GM18507 (cell line): ENCODE measurements around the gene ABCD1.
"Not testable (repeated sequence)": the region's sequence is repeated elsewhere in the genome, so short reads cannot be mapped to it uniquely, and the experiment has no call there.

ENCODE experiments used
- DNase-seq: peaks from one replicate; pipeline ENCODE4 v3.0.0; 2011; ENCODE audit warnings: low read depth; ENCODE audit not compliant: insufficient read length; ENCODE audit errors: extremely low spot score
- FAIRE-seq: peaks from 2 replicates; lab custom pipeline; 2011; peaks lifted over from hg19 to GRCh38; lab: Jason Lieb, UNC

The ABCD1 gene

DNA sequence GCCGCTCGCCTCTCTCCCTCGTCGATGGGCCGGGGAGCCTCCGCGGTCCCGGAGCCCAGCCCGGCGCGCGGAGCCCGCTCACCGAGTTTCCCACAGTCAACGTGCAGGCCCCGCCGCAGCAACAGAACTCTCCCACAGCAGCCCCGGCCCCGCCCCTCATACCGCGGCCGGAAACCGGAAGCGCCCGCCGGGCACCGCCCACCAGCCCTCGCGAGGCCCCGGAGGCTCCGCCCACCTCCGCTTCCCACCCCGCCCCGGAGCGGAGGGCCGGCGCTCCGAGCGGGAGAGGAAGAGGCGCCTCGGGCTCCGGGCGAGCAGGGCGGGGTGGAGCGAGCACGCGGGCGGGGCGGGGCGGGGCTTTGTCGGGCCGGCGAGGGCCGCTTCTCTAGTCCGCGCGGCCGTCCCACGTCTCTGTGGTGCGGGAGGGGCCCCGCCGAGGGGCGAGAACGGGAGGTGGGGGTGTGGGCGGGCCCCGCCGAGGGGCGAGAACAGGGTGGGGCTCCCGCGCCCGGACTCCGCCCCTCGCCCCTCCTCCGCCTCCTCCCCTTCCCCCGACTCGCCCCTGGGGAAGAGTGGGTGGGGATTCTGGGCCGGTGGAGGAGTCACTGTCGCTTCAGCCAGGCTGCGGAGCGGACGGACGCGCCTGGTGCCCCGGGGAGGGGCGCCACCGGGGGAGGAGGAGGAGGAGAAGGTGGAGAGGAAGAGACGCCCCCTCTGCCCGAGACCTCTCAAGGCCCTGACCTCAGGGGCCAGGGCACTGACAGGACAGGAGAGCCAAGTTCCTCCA is at the start of gene ABCD1, which contains the start of gene BCAP31:
Gene ABCD1, plus strand, starts transcription at position 605 of the 787 bp plus-strand sequence. CDS start 411 bp downstream, outside the sequence.
Gene BCAP31, minus strand, starts transcription at position 136 of the 787 bp plus-strand sequence. CDS start 1,143 bp downstream, outside the sequence.
- DNase-seq: peak; percentile 80
- FAIRE-seq: peak; percentile 95

DNA sequence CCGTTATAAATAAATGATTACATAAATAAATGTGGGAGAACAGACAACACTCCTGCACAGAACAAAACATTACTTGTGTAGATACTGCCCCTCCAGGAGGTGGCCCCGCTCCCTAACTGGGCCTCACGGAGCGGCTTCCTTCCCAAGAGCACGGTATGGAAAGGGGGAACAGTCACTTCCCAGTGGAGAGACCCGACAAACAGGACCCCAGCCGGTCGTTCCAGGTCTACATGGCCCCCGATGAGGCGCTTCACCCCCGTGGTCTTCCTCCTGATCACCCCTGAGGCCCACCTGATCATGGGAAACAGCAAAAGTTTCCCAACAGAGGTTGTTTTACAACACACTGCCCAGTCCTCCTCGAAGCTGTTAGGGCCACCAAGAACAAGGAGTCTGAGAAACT is 43.5 kb upstream of the ABCD1 start:
- DNase-seq (no peak), FAIRE-seq (no peak)

DNA sequence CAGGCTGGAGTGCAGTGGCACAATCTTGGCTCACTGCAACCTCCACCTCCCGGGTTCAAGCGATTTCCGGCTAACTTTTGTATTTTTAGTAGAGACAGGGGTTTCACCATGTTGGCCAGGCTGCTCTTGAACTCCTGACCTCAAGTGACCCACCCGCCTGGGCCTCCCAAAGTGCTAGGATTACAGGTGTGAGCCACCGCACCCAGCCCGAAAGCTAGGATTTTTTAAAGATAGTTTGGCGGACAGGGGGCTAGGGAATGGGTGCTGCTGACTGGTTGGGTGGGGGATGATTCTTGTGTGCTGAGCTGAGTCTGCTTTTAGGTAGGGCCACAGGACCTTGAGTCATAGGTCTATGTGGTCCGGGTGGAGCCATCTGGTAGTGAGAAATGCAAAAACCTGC is 41.2 kb upstream of the ABCD1 start:
- not testable (repeated sequence) for DNase-seq, FAIRE-seq

DNA sequence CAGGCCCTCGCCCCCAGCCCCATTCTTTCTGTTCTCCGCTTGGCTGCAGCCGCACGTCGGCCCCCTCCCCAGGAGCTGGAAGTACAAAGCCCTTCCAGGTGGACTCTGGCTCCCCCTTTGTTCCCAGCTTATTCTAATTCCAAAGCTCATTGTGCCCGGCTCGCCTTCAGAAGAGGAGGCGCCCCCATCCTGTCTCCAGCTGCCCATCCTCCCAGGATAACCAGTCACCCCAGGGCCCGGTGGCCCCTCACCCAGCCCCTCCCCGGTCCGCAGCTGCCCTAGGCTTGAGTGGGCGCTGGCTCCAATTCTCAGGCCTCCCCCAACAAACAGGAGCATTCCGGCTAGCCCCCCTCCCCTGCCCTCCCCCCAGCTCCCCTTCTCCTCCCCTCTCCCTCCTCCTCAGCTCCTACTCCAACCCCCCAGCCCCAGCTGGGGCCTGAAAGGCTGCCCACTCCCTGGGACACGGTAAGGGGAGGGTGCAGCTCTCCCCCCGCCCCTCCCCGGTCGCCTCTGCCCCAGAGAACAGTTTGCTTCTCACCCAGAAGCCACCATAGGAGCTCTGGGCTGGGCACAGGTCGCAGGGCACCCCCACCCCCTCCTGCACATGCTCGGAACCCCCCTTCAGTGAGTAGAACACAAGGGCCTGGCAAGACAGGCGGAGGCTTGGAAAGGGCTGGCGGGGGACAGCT is 40.0 kb upstream of the ABCD1 start:
- FAIRE-seq (no peak), DNase-seq (no peak)

DNA sequence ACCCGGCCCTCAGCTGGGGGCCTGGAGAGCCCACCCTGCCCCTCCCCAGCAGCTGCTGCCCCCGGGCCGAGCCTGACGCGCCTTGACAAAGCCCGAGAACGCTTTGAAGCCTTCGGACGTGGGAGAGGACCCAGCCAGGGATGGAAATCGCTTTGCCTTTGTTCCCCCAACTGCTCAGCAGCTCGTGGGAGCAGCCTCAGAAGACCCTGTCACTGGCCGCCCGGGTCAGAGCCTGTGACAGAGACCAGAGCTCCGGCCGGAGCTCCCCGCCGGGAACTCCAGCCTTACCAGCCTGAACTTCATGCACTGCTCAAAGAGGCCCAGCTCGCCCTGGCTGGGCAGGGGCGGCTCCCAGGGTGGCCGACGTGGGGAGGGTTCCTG is 39.5 kb upstream of the ABCD1 start:
- FAIRE-seq: no peak
- no peak for DNase-seq

DNA sequence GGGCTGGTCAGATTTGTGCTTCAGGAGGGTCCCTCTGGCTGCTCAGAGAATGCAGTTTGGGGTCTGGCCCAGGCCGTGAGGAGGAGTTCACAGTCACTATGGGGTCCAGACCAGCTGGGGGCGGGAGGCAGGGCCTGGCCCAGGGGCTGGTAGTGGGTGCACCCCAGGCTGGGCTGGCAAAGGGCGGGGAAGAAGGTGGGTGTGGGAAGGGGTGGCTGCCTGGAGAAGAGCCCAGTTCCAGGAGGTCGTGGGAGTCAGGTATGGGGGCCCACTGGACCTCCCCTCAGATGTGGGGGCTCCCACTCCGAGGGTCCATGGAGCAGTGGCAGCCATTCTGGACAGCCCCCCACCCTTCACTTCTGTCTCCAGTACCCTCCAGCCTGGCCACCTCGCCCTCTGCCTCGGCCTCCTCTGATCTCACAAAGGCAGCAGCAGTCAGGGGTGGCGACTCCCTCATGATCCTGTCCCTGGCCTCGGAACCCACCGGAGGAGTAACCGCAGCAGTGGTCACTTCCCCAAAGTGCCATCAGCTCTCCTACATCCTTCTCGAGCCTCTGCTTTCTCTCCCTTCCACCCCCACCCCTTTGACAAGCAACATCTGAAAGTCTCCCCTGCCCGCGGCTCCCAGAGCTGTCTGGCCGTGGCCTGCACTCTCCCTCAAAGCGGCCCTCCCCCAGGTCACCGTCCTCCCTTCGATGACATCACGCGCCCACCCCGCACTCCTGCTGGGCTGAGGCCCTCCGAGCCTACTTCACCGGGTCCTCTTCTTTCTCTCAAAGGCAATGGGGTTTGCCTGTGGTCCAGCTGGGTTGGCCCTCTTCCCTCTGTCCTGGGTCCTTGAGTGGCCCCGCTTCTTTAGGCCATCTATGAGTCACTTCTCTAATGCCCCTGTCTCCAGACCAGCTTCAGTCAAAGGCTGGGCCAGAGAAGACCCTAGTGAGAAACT is 38.6 kb upstream of the ABCD1 start:
- FAIRE-seq (no peak), DNase-seq (no peak)

DNA sequence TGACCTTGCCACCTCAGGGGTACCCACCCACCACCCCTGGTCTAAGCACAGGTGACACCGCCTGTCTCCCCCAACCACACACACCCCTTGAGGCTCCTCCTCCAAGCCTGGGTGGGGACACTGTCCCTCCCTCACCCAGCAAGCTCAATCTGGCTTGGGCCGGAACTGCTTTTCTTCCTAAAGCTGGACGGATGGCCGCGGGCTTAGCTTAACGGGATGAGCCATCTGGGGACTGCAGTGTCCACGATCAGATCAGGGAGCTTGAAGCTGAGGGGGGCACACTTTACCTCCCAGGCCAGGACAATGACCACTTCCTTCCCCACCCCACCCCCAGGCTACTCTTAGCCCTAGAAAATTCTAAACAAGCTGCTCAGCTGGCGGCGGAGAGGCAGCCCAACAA is 37.9 kb upstream of the ABCD1 start:
- FAIRE-seq (no peak), DNase-seq (no peak)

DNA sequence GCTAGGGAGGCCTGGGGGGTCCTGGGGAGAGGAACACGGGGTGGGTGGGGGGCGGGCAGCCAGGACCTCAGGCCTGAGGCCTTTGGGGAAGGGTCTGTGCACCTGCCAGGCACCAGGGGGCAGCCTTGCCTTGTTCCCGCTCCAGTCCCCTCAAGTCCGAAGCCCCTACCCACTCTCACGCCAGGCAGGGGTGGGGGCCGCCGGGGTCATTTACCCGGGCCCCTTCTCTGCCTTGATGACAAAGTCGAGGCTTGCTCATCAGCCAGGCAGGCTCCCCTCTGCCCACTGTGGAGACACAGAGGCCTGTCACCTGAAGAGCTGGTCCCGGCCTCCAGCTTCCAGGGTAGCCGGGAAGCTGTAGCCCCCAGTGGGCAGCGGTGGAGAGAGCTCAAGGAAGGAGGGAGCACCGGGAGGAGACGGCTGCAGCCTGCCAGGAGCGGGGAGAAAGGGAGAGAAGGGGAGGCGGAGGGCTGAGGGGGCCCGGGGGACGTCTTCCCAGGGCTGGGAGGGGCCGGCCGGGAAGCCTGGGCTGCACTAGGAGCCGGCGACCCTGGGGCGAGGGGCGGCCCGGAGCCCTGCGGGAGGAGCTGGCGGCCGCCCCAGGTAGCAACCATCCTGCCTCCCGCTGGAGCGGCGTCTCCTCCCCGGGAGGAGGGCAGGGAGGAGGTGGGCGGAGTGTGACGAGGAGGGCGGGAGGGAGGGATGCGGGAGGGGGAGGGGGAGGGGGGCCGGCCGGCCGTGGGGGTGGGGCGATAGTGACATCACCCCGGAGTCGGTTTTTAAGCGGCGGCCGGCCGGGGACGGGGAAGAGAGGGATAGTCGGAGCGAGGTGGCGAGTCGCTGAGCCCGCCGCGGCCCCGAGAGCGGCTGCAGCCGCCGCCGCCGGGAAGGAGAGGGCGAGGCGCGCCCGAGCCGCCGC is 37.3 kb upstream of the ABCD1 start, which contains the start of gene SLC6A8:
Gene SLC6A8, plus strand, starts transcription at position 806 of the 919 bp plus-strand sequence. CDS start 649 bp downstream, outside the sequence.
- peak; percentile 15 for DNase-seq

DNA sequence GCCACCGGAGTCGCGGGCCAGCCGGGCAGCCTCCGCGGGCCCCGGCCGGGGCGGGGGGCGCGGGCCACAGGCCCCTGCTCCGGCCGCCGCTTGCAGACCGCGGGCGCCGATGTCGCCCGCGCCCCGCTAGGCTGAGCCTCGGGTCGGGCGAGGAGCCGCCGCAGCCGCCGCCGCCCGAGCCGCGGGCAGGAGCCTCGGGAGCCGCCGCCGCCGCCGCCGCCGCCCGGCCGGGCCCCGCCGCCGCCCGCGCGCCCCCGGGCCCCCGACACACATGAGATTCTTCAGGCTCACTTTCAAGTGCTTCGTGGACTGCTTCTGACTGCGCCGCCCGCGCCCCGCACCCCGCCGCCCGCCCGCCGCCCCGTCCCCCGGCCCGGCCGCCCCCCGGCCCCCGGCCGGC is 36.6 kb upstream of the ABCD1 start:
- no peak for DNase-seq
- no peak for FAIRE-seq

More for the DNA sequence above, 37.3 kb upstream of the ABCD1 start, which contains the start of gene SLC6A8:
- no peak for FAIRE-seq

DNA sequence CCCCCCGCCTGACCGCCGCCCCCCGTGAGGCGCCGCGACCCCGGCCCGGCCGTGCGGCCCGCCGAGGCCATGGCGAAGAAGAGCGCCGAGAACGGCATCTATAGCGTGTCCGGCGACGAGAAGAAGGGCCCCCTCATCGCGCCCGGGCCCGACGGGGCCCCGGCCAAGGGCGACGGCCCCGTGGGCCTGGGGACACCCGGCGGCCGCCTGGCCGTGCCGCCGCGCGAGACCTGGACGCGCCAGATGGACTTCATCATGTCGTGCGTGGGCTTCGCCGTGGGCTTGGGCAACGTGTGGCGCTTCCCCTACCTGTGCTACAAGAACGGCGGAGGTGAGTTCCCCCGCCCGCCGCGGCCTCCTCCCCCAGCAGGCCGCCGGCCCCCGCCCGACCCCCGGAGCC is 36.1 kb upstream of the ABCD1 start:
- FAIRE-seq (no peak), DNase-seq (no peak)

DNA sequence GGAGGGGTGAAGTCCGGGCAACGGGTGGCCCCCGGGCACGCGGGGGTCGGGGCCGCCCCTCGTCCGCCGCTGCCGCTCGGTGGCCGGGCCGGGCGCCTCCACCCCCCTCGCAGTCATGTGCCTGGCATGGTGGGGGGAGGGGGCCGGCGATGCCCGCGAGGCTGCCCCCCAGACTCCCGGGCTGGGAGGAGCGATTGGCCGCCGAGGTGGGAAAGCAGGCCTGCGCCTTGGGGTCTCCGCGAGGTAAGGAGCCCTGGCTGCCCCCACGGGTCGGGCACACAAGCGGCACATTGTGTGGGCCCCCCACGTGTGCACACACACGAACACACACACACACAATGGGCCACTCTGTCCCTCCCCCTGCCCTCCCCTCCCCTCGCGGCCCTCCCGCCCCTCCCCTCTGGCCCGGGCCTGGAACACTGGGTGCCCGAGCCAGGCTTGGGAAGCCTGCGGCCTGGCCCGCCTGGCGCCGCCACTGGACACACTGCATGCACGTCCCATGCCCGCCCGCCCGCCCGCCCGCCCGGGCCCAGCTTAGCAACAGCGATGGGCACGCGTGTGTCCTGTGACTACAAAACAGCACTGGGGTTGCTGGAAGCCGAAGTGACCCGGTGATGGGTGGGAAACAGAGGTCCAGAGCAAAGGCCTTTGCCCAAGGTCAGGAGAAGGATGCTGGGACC is 35.6 kb upstream of the ABCD1 start:
- no peak for FAIRE-seq
- DNase-seq: no peak

DNA sequence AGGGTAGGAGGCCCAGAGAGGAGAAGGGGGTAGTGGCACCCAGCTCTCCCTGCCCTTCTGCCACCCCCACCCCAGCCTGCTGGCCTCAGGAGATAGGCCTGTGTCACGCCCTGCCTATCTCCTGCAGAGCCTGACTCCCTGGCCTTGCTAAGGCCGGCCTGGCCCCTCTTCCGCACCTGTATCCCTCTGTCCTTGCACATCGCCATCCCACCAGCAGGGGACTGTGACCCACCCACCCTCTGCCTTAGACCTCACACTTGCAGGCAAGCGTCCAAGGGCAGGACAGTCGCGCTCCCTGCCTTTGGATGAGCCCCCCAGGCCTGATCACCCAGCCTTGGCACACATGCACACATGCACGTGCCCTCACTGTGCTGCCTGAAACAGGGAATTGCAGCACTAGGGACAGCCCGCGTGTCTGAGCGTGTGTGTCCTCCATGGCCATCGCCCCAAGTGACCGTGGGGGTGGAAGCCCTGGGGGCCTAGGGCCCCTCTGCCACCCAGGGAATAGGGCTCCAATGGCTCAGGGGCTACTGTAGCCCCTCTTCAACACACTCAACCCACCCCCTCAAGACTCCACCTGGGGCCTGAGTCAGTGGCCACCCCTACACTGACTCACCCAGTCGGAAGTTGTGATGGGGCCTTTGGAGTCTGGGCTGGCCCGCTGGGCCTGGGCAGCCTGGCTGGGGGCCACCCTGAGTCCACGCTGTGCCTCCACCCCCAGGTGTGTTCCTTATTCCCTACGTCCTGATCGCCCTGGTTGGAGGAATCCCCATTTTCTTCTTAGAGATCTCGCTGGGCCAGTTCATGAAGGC is 34.8 kb upstream of the ABCD1 start:
- no peak for FAIRE-seq

DNA sequence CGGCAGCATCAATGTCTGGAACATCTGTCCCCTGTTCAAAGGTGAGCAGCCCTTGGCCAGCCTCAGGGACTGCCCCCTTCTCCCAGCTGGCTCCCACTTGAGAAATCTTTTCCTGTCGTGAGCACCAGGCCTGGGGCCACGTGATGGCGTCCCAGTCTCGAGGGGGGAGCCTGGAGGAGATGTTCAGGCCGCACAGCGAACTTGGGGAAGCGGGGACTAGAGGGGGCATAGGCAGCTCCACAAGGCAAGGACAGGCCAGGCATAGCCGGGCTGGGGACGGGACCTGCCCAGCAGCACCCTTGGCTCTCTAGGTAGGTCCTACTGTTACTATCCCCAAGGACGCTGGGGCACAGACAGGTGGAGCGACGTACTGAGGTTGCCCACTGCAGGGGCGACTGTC is 34.2 kb upstream of the ABCD1 start:
- DNase-seq: no peak
- no peak for FAIRE-seq

More for the DNA sequence above, 34.8 kb upstream of the ABCD1 start:
- DNase-seq: no peak

DNA sequence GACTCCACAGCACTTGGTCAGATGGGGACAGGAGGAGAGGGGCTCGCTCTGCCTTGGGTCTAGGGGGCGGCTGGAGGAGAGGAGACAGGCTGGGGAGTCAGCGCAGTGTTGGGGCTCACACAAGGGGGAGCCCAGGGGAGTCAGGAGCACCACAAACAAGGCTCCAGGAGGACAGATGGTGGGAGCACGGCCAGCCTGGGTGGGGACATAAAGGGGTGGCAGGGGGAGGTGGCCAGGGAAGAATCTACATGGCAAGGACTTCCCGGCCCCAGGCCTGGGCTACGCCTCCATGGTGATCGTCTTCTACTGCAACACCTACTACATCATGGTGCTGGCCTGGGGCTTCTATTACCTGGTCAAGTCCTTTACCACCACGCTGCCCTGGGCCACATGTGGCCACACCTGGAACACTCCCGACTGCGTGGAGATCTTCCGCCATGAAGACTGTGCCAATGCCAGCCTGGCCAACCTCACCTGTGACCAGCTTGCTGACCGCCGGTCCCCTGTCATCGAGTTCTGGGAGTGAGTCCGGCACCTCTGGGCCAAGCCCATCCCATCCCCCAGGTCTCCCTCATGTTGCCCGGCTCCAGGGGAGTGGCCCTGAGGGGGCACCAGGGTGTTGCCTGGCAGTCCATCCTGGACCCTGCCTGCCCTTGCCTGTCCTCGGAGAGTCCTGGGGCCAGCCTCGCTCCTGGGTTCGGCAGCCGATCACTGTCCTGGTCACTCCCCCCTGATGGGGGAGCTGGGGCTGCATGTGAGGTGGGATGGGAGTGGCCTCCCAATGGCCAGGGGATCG is 33.4 kb upstream of the ABCD1 start:
- not testable (repeated sequence) for DNase-seq, FAIRE-seq

DNA sequence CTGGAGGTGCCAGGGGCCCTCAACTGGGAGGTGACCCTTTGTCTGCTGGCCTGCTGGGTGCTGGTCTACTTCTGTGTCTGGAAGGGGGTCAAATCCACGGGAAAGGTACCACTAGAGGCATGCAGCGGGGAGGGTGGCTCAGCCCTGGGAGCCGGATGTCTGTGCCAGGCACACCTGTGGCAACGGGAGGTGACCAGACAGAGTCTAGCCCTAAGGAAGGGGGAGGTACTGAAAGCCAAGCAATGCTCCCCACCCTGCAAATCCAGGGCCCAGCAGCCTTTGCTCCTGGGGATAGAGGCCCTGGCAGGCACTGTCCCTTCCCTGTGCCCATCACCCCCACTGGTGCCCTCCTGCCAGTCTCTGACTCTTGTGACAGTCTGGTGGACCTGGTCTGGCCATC is 32.7 kb upstream of the ABCD1 start:
- FAIRE-seq: no peak
- no peak for DNase-seq

DNA sequence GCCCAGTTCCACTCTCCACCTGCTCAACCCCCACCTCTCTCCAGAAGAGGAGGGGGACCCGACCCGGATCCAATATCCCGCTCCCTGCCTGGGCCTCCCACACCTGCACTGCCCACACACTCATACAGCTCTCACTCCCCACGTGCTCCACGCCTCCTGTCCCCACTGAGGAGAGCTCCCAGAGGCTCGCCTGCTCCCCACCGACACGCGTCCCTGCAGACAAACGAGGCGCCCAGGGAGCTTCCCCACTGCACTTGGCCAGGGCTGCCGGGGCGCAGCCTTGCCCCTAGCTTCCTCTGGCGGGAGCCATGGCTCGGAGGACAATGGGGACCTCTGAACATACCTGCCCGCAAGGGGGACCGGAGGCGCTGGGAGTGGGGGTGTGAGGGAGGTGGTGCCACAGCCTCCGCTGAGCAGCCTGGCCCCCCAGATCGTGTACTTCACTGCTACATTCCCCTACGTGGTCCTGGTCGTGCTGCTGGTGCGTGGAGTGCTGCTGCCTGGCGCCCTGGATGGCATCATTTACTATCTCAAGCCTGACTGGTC is 32.0 kb upstream of the ABCD1 start:
- DNase-seq: no peak
- FAIRE-seq: no peak
